ENCODE data around the gene ANKK1. TPM values are rescaled to one million over a fixed set of nuclear protein-coding genes. Genes with fewer than 3 reads are reported as not detected.

The ANKK1 gene
- total RNA-seq = not detected

GRCh38 chr11:113387605-113388211, at the start of gene ANKK1:
ANKK1 (plus strand) TSS chr11:113387779; CDS start chr11:113387885, 106 bp downstream.
- Mint-ChIP-seq H3K27me3 (peaks cover 4% of the 10 kb centered on the region), H3K36me3 (ENCODE audit: low read depth) (no peaks in the 10 kb centered on the region), H3K27ac (no peak within 1 kb of the TSS), H3K4me1 (no peaks in the 10 kb centered on the region), H3K9me3 (no peaks in the 10 kb centered on the region), H3K4me3 (no peak within 1 kb of the TSS)
- DNase-seq = no peak
- ChIA-PET CTCF (no interaction called here), POLR2A (no interaction called here)

DNA sequence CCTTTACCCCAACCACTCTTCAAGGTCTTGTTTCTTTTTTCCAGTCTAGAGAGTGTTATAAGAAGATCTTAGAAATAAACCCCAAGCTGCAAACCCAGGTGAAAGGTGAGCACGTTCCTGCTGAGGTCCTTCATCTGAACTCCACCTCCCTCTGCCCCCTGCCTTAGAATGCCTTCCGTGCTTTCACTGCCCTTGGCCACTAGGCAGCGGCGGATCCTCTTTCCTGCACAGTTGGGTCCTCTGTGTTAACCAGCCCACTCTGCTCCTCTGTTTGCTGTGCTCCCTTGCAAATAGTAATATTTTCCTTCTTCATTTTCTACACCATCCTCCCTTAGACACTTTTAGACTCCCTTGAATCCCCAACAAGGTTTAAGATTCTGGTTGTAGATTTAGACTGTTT, 48.8 kb upstream of the ANKK1 start:
- no peak for DNase-seq
- Mint-ChIP-seq H3K27ac (no peak overlapping the region), H3K36me3 (ENCODE audit: low read depth) (peaks cover 4% of the 10 kb centered on the region), H3K4me1 (no peaks in the 10 kb centered on the region), H3K9me3 (no peaks in the 10 kb centered on the region), H3K4me3 (no peak overlapping the region), H3K27me3 (no peaks in the 10 kb centered on the region)
- ChIA-PET CTCF (no interaction called here), POLR2A (no interaction called here)

- POLR2A ChIA-PET = no interaction called here
- no peaks in the 10 kb centered on the region for H3K27me3 Mint-ChIP-seq
- no peaks in the 10 kb centered on the region for H3K4me1 Mint-ChIP-seq
- DNase-seq = no peak
- no peak overlapping the region for H3K27ac Mint-ChIP-seq
- peaks cover 4% of the 10 kb centered on the region for H3K36me3 Mint-ChIP-seq (ENCODE audit: low read depth)
- no peak overlapping the region for H3K4me3 Mint-ChIP-seq
- CTCF ChIA-PET = no interaction called here
- H3K9me3 Mint-ChIP-seq = no peaks in the 10 kb centered on the region
Measured at GRCh38 chr11:113339929-113340589, 47.5 kb upstream of the ANKK1 start.

DNA sequence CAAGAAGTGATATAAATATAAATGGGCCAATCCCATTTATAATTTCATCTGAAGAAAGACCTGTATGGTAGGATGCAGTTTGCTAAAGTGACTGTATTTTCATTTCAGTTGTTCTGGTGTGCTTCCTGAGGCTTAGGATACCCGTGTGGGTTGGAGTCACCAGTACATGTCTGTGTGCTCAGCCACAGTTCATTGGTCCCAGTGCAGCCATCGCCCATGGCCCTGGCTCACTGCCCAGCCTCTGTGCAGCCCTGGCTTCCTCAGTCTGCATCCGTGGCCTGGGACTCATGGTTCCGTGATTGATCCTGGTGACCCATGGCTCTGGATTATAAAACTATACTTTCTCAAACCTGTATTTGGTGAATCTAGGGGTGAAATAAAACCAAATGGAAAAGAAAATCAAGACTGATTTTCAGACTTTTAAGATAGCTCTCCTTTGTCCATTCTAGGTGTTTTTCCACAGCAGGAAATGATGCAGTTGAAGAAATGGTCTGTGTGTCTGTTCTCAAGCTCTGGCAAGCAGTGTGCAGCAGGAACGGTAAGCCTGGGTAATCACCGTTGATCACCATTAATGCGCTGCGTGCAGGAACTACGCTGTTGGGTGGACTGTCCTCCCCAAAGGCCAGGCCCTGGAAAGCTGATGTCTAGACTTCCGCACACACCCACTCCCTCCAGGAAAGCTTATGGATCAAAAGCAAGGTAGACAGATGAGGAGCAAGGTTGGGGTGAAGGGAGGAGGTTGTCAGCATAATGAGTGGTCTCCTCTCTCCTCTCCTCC, 46.0 kb upstream of the ANKK1 start:
- Mint-ChIP-seq H3K36me3 (ENCODE audit: low read depth) (peaks cover 4% of the 10 kb centered on the region), H3K4me1 (no peaks in the 10 kb centered on the region), H3K27me3 (no peaks in the 10 kb centered on the region), H3K27ac (no peak overlapping the region), H3K4me3 (no peak overlapping the region), H3K9me3 (no peaks in the 10 kb centered on the region)
- no peak for DNase-seq
- POLR2A ChIA-PET = no interaction called here
- CTCF ChIA-PET = interaction anchor here (1.5 kb wide), 1 partner anchor 12 kb away, joined by 5 read pairs; no protein-coding TSS in a partner anchor

GRCh38 chr11:113345978-113346377, 41.6 kb upstream of the ANKK1 start:
- no peaks in the 10 kb centered on the region for H3K9me3 Mint-ChIP-seq
- no peak for DNase-seq
- no peaks in the 10 kb centered on the region for H3K36me3 Mint-ChIP-seq (ENCODE audit: low read depth)
- ChIA-PET POLR2A (no interaction called here), CTCF (no interaction called here)
- H3K4me1 Mint-ChIP-seq = no peaks in the 10 kb centered on the region
- no peak overlapping the region for H3K4me3 Mint-ChIP-seq
- no peaks in the 10 kb centered on the region for H3K27me3 Mint-ChIP-seq
- H3K27ac Mint-ChIP-seq = no peak overlapping the region

- no peaks in the 10 kb centered on the region for H3K36me3 Mint-ChIP-seq (ENCODE audit: low read depth)
- no peaks in the 10 kb centered on the region for H3K4me1 Mint-ChIP-seq
- H3K27ac Mint-ChIP-seq = no peak overlapping the region
- H3K27me3 Mint-ChIP-seq = no peaks in the 10 kb centered on the region
- POLR2A ChIA-PET = no interaction called here
- CTCF ChIA-PET = no interaction called here
- H3K4me3 Mint-ChIP-seq = no peak overlapping the region
- no peak for DNase-seq
- H3K9me3 Mint-ChIP-seq = no peaks in the 10 kb centered on the region
Measured at GRCh38 chr11:113349528-113349927, 38.1 kb upstream of the ANKK1 start.

GRCh38 chr11:113350336-113351067, 37.1 kb upstream of the ANKK1 start:
- Mint-ChIP-seq H3K36me3 (ENCODE audit: low read depth) (peaks cover 4% of the 10 kb centered on the region), H3K9me3 (no peaks in the 10 kb centered on the region), H3K4me1 (no peaks in the 10 kb centered on the region), H3K27ac (no peak overlapping the region), H3K4me3 (no peak overlapping the region), H3K27me3 (no peaks in the 10 kb centered on the region)
- no peak for DNase-seq
- CTCF ChIA-PET = no interaction called here
- POLR2A ChIA-PET = no interaction called here

- no peak for DNase-seq
- no peaks in the 10 kb centered on the region for H3K4me1 Mint-ChIP-seq
- H3K27me3 Mint-ChIP-seq = no peaks in the 10 kb centered on the region
- H3K4me3 Mint-ChIP-seq = no peak overlapping the region
- no peak overlapping the region for H3K27ac Mint-ChIP-seq
- H3K9me3 Mint-ChIP-seq = peaks cover 2% of the 10 kb centered on the region
- ChIA-PET CTCF (no interaction called here), POLR2A (no interaction called here)
- peaks cover 9% of the 10 kb centered on the region for H3K36me3 Mint-ChIP-seq (ENCODE audit: low read depth)
Measured at GRCh38 chr11:113351068-113351450, 36.5 kb upstream of the ANKK1 start.

GRCh38 chr11:113351480-113351879, 36.1 kb upstream of the ANKK1 start:
- ChIA-PET CTCF (no interaction called here), POLR2A (no interaction called here)
- DNase-seq = no peak
- Mint-ChIP-seq H3K27ac (no peak overlapping the region), H3K36me3 (ENCODE audit: low read depth) (peaks cover 13% of the 10 kb centered on the region), H3K27me3 (no peaks in the 10 kb centered on the region), H3K9me3 (peaks cover 4% of the 10 kb centered on the region), H3K4me3 (no peak overlapping the region), H3K4me1 (no peaks in the 10 kb centered on the region)

GRCh38 chr11:113356203-113356602, 31.4 kb upstream of the ANKK1 start:
- no peak overlapping the region for H3K27ac Mint-ChIP-seq
- H3K9me3 Mint-ChIP-seq = peaks cover 10% of the 10 kb centered on the region
- no peaks in the 10 kb centered on the region for H3K4me1 Mint-ChIP-seq
- H3K4me3 Mint-ChIP-seq = no peak overlapping the region
- no peaks in the 10 kb centered on the region for H3K27me3 Mint-ChIP-seq
- CTCF ChIA-PET = no interaction called here
- no peak for DNase-seq
- POLR2A ChIA-PET = no interaction called here
- H3K36me3 Mint-ChIP-seq (ENCODE audit: low read depth) = peaks cover 29% of the 10 kb centered on the region

DNA sequence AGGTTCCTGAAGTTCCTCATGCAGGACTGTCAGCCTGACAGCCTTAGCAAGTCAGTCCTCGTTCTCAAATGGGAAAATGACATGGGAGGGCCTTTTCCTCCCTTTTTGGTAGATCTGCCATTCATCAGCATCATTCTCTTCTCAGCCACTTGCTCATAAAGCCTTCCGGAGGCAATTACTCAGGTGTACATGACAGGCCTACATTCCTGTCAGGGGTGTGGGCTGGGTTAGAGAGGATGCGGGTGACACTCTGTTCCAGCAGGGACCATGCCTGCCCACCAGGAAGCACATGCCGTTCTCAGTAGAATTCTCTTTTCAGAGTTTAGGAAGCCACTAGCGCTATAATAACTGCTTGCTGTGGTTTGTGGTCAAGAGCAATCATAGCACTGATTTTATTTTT, 24.2 kb upstream of the ANKK1 start:
- Mint-ChIP-seq H3K4me3 (no peak overlapping the region), H3K9me3 (no peaks in the 10 kb centered on the region), H3K27me3 (no peaks in the 10 kb centered on the region), H3K36me3 (ENCODE audit: low read depth) (peaks cover 4% of the 10 kb centered on the region), H3K4me1 (peaks cover 7% of the 10 kb centered on the region), H3K27ac (no peak overlapping the region)
- ChIA-PET POLR2A (no interaction called here), CTCF (no interaction called here)
- DNase-seq = no peak

GRCh38 chr11:113363996-113364641, 23.5 kb upstream of the ANKK1 start:
- H3K27ac Mint-ChIP-seq = no peak overlapping the region
- no peak overlapping the region for H3K4me3 Mint-ChIP-seq
- no peaks in the 10 kb centered on the region for H3K9me3 Mint-ChIP-seq
- no peak for DNase-seq
- no peaks in the 10 kb centered on the region for H3K36me3 Mint-ChIP-seq (ENCODE audit: low read depth)
- H3K27me3 Mint-ChIP-seq = no peaks in the 10 kb centered on the region
- H3K4me1 Mint-ChIP-seq = peaks cover 7% of the 10 kb centered on the region
- ChIA-PET CTCF (no interaction called here), POLR2A (no interaction called here)

- H3K27me3 Mint-ChIP-seq = no peaks in the 10 kb centered on the region
- H3K36me3 Mint-ChIP-seq (ENCODE audit: low read depth) = no peaks in the 10 kb centered on the region
- H3K27ac Mint-ChIP-seq = no peak overlapping the region
- no peaks in the 10 kb centered on the region for H3K9me3 Mint-ChIP-seq
- ChIA-PET CTCF (no interaction called here), POLR2A (no interaction called here)
- H3K4me3 Mint-ChIP-seq = no peak overlapping the region
- DNase-seq = no peak
- peaks cover 7% of the 10 kb centered on the region for H3K4me1 Mint-ChIP-seq
Measured at GRCh38 chr11:113365895-113366294, 21.7 kb upstream of the ANKK1 start.

Data from activated CD4-positive, alpha-beta memory T cell treated with anti-CD3 and anti-CD28 coated beads, Interleukin-2, amount 10 ng/mL, durations not matched to agents 7 days and 5 days (primary cell).